AML-193 (cell line): Measurements from ENCODE around the gene ZNF423.

Experiments used
- DNase-seq, 2 experiments: peaks; one replicate each; lab custom pipeline; 2025; lab: John Stamatoyannopoulos, UW

Gene ZNF423

GRCh38 chr16:49552313-49552928 is 303.5 kb downstream of the ZNF423 start:
- no peak for DNase-seq

- no peak for DNase-seq
Measured at GRCh38 chr16:49550666-49551065, 305.2 kb downstream of the ZNF423 start.

- DNase-seq = no peak
Measured at GRCh38 chr16:49550140-49550539, 305.8 kb downstream of the ZNF423 start.

GRCh38 chr16:49548325-49548970 is 307.5 kb downstream of the ZNF423 start:
- no peak for DNase-seq

- no peak for DNase-seq
Measured at GRCh38 chr16:49547448-49547847, 308.5 kb downstream of the ZNF423 start.

GRCh38 chr16:49546735-49547134 is 309.2 kb downstream of the ZNF423 start:
- no peak for DNase-seq

- DNase-seq = no peak
Measured at GRCh38 chr16:49545741-49546448, 310.0 kb downstream of the ZNF423 start.

- no peak for DNase-seq
Measured at GRCh38 chr16:49545243-49545642, 310.7 kb downstream of the ZNF423 start.

GRCh38 chr16:49544828-49545227 is 311.1 kb downstream of the ZNF423 start:
- no peak for DNase-seq

- no peak for DNase-seq
Measured at GRCh38 chr16:49543631-49543946, 312.3 kb downstream of the ZNF423 start.

GRCh38 chr16:49542946-49543630 is 312.8 kb downstream of the ZNF423 start:
- no peak for DNase-seq

GRCh38 chr16:49542391-49542891 is 313.5 kb downstream of the ZNF423 start:
- DNase-seq = no peak

- no peak for DNase-seq
Measured at GRCh38 chr16:49540836-49541235, 315.1 kb downstream of the ZNF423 start.

GRCh38 chr16:49539758-49540157 is 316.2 kb downstream of the ZNF423 start:
- no peak for DNase-seq

GRCh38 chr16:49537924-49538459 is 317.9 kb downstream of the ZNF423 start:
- no peak for DNase-seq

GRCh38 chr16:49534901-49535610 is 320.9 kb downstream of the ZNF423 start:
- no peak for DNase-seq

- no peak for DNase-seq
Measured at GRCh38 chr16:49533422-49533821, 322.5 kb downstream of the ZNF423 start.

GRCh38 chr16:49532873-49533272 is 323.0 kb downstream of the ZNF423 start:
- no peak for DNase-seq

- DNase-seq = no peak
Measured at GRCh38 chr16:49531931-49532840, 323.7 kb downstream of the ZNF423 start.

GRCh38 chr16:49531425-49531824 is 324.5 kb downstream of the ZNF423 start:
- no peak for DNase-seq
